GM23248 (cell line): Measurements from ENCODE around the gene KRTAP3-3.

Experiments
- EZH2 ChIP-seq: fragments of 200-600 bp; sonication (generic); IDR thresholded peaks from 2 replicates; pipeline ENCODE4 v1.6.1; 2018; ENCODE audit warnings: antibody characterized with exemption, mild to moderate bottlenecking; ENCODE audit not compliant: insufficient read depth, poor library complexity, severe bottlenecking
- EZH2phosphoT487 ChIP-seq: fragments of 200-600 bp; sonication (generic); IDR thresholded peaks from 2 replicates; pipeline ENCODE4 v1.6.1; 2018; ENCODE audit warnings: antibody characterized with exemption, moderate library complexity, mild to moderate bottlenecking, low read depth; ENCODE audit not compliant: insufficient read depth

- TF ChIP-seq EZH2phosphoT487 (no peak), EZH2 (no peak)
These were observed 26.4 kb downstream of the KRTAP3-3 start for GRCh38 chr17:40967582-40967981.
